AG09319 (cell line): Measurements from ENCODE around the gene TRIM2.

Source experiments
- DNase-seq: peaks from one replicate; pipeline ENCODE4 v3.0.0-alpha.2; 2010; ENCODE audit warnings: low read depth; ENCODE audit errors: extremely low read depth
- CTCF ChIP-seq: IDR thresholded peaks from 2 replicates; pipeline ENCODE4 v1.5.1; 2011; ENCODE audit warnings: low read depth, mild to moderate bottlenecking, inconsistent platforms, low read length, moderate library complexity

Gene TRIM2

DNA sequence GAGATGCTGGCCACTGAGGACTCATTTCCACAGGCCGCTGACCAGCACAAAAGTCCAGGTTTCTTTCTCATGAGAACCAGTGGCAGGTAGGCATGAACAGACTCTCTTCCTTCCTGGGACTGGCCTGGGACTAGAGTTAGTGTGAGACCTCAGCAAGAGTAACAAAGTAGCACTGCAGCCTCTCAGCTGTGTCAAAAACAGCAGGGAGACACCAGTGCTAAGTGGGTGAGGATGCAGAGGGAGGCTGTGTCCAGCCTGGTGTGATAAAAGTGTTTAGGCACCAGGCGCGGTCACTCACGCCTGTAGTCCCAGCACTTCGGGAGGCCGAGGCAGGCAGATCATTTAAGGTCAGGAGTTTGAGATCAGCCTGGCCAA is 42.9 kb downstream of the TRIM2 start:
- TF ChIP-seq CTCF: no peak
- no peak for DNase-seq

DNA sequence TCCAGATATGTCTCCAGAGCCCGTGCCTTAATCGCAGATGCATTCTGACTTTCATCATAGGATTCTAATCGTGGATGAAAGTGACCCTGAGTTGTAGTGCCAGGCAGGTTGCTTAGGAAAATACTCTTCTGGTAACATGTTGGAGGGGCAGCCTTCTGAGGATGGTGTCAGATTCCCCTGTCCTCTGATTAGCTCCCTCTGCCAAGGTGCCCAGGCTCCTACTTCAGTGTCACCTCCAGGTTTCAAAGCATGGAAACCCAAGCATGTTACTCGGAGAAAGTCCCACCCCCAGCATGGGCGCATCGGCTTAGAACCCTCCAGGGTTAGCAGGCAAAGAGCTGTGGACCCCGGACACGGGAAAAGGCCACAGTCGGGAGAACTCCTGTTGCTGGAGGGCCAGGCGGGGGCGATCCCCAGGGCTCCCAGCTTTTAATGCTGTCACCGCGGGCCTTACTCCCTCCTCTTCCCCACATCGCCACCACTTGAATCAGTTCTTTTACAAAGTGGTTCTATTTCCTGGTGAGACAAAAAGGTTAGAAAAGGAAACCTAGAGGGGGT is 44.5 kb downstream of the TRIM2 start:
- no peak for DNase-seq
- TF ChIP-seq CTCF: no peak; the same call in none of the 2 replicates

DNA sequence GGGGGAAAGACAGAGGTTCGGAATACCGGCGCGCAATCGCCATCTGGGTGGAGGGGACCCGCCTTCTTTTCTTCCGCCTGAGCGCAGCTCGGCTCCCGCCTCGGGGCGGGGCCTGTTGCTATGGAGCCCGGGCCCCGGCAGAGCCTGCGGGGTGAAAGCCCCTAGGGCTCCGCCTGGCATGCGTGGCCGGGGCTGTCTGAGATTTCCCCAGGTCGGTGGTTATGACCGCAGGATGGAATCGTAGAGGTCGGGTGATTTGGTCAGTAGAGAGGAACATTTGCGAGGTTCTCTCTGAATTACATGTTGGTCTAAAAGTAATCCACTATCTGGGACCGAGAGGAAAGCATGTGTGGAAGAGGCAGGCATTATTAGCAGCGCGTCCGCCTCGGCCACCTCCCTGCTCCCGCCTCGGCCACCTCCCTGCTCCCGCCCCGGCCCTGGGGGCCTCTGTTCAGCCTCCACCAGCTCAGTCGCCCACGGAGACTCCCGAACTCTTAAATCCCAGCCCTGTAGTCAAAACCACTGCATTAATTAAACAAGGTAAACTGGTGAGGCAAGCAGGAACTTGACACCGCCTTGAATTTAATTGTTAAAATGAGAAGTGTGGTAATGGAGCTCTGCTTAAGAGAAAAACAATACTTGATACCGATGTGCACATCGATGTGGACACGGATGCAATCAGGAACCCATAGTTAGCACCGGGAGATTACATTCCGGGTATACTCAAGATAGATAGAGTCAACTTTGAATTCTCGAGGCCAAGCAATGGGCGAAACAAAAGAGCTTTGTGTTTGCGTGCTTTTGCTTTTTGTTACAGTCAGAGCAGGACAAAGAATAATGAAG is 45.2 kb downstream of the TRIM2 start:
- TF ChIP-seq CTCF: no peak
- peak; percentile 19 for DNase-seq

GRCh38 chr4:153252122-153252521 is 47.9 kb downstream of the TRIM2 start:
- no peak for TF ChIP-seq CTCF
- DNase-seq: no peak

- DNase-seq: no peak
- no peak for TF ChIP-seq CTCF
Observed at GRCh38 chr4:153255233-153255632, 51.0 kb downstream of the TRIM2 start.

- TF ChIP-seq CTCF: no peak
- DNase-seq: peak; percentile 7
Observed at GRCh38 chr4:153257151-153257620, 52.9 kb downstream of the TRIM2 start.

DNA sequence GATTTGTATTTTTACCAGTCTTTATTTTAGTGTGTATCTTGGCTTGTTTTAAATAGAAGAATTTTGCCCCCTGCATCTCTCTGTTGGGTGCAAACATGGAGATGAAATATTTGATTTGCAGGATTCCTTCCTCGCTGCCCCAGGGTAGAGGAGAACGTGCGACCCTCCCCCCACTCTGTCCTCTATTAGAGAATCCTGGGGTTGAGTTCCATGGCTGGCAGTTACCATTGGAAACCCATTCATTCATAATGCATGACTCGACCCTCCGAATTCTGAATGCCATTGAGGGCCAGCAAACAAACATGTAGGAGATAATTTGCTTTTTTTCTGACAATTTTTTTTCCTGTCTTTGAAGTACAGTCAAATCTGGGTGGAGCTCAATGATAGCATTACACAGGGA is 53.7 kb downstream of the TRIM2 start:
- DNase-seq: no peak
- TF ChIP-seq CTCF: no peak
